HCT116 (cell line): ENCODE data around the gene ITGAV. TPM values are rescaled to one million over a fixed set of nuclear protein-coding genes. Genes with fewer than 3 reads are reported as not detected.
"Not testable (repeated sequence)": the region's sequence is repeated elsewhere in the genome, so short reads cannot be mapped to it uniquely, and the experiment has no call there.

Source experiments
- ATAC-seq: fragments of 200-7000 bp; cut with Tn5 transposase; 2 replicates; pipeline ENCODE4 v1.9.1; 2020; ENCODE audit warnings: mild to moderate bottlenecking, moderate library complexity
- BruUV-seq: library from RNA; stranded (reverse); fragments of 400-500 nt; replicated peaks from 2 replicates; lab custom pipeline; 2021; lab: Mats Ljungman, UMichigan
- CTCF ChIA-PET: fragments of 300-600 bp; sonication (Branson Sonifier 250); formaldehyde crosslinking; loops from one replicate; lab custom pipeline; 2021; ENCODE audit warnings: antibody characterized with exemption; lab: Charles Lee
- POLR2A ChIA-PET: fragments of 300-600, 350-600 bp; sonication (Branson Sonifier 250); formaldehyde crosslinking; loops from one replicate; lab custom pipeline; 2021; ENCODE audit warnings: antibody characterized with exemption; lab: Charles Lee
- RAD21 ChIA-PET, 2 experiments: fragments of 300-600 bp; sonication (Branson Sonifier 250); formaldehyde crosslinking; loops; one replicate each; lab custom pipeline; 2023; ENCODE audit warnings: low total read pairs in 2 of 2; ENCODE audit not compliant: uncharacterized antibody in 2 of 2, unreplicated experiment in 2 of 2, low non-redundant PET in 1 of 2; lab: Charles Lee
- DNase-seq: peaks from one replicate; pipeline ENCODE4 v3.0.0-alpha.2; 2010; ENCODE audit warnings: low read depth, low spot score
- H2AFZ ChIP-seq: fragments of 200-600 bp; shearing (Covaris generic), sonication (generic); 2 replicates; pipeline ENCODE4 v1.6.1; 2017; ENCODE audit warnings: low read depth, mixed run types, mixed read lengths, antibody characterized with exemption, low read length; ENCODE audit not compliant: poor library complexity, severe bottlenecking
- H3K27ac ChIP-seq: 2 replicates; pipeline ENCODE4 v1.5.1; 2012; ENCODE audit warnings: low read depth, low read length
- H3K27me3 ChIP-seq: fragments of 200-600 bp; sonication (generic); 2 replicates; pipeline ENCODE4 v1.6.1; 2016; ENCODE audit warnings: mixed run types, low read length, mixed read lengths; ENCODE audit not compliant: insufficient read depth
- H3K36me3 ChIP-seq, 2 experiments: fragments of 200-500 bp in 1 of 2; fragments of 200-600 bp in 1 of 2; sonication (Bioruptor generic) in 1 of 2; sonication (generic) in 1 of 2; 2 replicates each; pipeline versions ENCODE4 v1.5.1 to v1.6.1; 2014 to 2016; ENCODE audit warnings: low read length in 2 of 2, inconsistent platforms in 1 of 2, mixed read lengths in 1 of 2, mixed run types in 1 of 2; ENCODE audit not compliant: insufficient read depth in 2 of 2, control insufficient read depth in 1 of 2
- H3K4me1 ChIP-seq, 2 experiments: fragments of 200-600 bp in 1 of 2; sonication (generic) in 1 of 2; 2 replicates each; pipeline versions ENCODE4 v1.5.1 to v1.6.1; 2012 to 2017; ENCODE audit warnings: low read length in 2 of 2, inconsistent platforms in 1 of 2, mild to moderate bottlenecking in 1 of 2, mixed read lengths in 1 of 2, mixed run types in 1 of 2, moderate library complexity in 1 of 2; ENCODE audit not compliant: insufficient read depth in 2 of 2, control insufficient read depth in 1 of 2
- H3K4me2 ChIP-seq: fragments of 200-600 bp; sonication (generic); 2 replicates; pipeline ENCODE4 v1.6.1; 2017; ENCODE audit warnings: mixed run types, low read length, mixed read lengths
- H3K4me3 ChIP-seq, 2 experiments: fragments of 200-600 bp in 1 of 2; sonication (generic) in 1 of 2; replicated peaks in 1 of 2; 2 replicates each; pipeline ENCODE4 v1.5.1; 2011 to 2016; ENCODE audit warnings: low read length in 2 of 2, control low read depth in 1 of 2, low read depth in 1 of 2, mild to moderate bottlenecking in 1 of 2, mixed read lengths in 1 of 2, mixed run types in 1 of 2
- H3K79me2 ChIP-seq: fragments of 200-600 bp; sonication (generic); 2 replicates; pipeline ENCODE4 v1.6.1; 2017; ENCODE audit warnings: mild to moderate bottlenecking, mixed run types, low read length, moderate library complexity, mixed read lengths; ENCODE audit not compliant: insufficient read depth
- H3K9ac ChIP-seq: fragments of 200-600 bp; sonication (generic); 2 replicates; pipeline ENCODE4 v1.6.1; 2016; ENCODE audit warnings: low read length, mixed read lengths
- H3K9me2 ChIP-seq: fragments of 200-600 bp; sonication (generic), shearing (Covaris generic); 2 replicates; pipeline ENCODE4 v1.6.1; 2017; ENCODE audit warnings: mixed run types, mild to moderate bottlenecking, moderate library complexity; ENCODE audit not compliant: insufficient read depth
- H3K9me3 ChIP-seq, 2 experiments: fragments of 200-500 bp in 1 of 2; fragments of 200-600 bp in 1 of 2; sonication (Bioruptor generic) in 1 of 2; sonication (generic) in 1 of 2; 2 replicates each; pipeline ENCODE4 v1.6.1; 2014 to 2017; ENCODE audit warnings: low read length in 2 of 2, mixed read lengths in 2 of 2, inconsistent platforms in 1 of 2, low read depth in 1 of 2, mild to moderate bottlenecking in 1 of 2, mixed run types in 1 of 2, moderate library complexity in 1 of 2; ENCODE audit not compliant: control insufficient read depth in 1 of 2, insufficient read depth in 1 of 2
- H4K20me1 ChIP-seq: fragments of 200-600 bp; sonication (generic), shearing (Covaris generic); 2 replicates; pipeline ENCODE4 v1.6.1; 2017; ENCODE audit warnings: mixed run types, mild to moderate bottlenecking, moderate library complexity; ENCODE audit not compliant: insufficient read depth
- CEBPB ChIP-seq: IDR thresholded peaks from 2 replicates; pipeline ENCODE4 v1.6.1; 2012; ENCODE audit warnings: low read depth
- EGR1 ChIP-seq: IDR thresholded peaks from 2 replicates; pipeline ENCODE4 v1.6.1; 2012; ENCODE audit warnings: low read depth
- FOSL1 ChIP-seq: IDR thresholded peaks from 2 replicates; pipeline ENCODE4 v1.6.1; 2012; ENCODE audit warnings: low read depth
- MAX ChIP-seq: IDR thresholded peaks from 2 replicates; pipeline ENCODE4 v1.6.1; 2012
- POLR2AphosphoS5 ChIP-seq: IDR thresholded peaks from 2 replicates; pipeline ENCODE4 v1.6.1; 2011; ENCODE audit warnings: mild to moderate bottlenecking, low read depth, low read length, moderate library complexity
- TCF7L2 ChIP-seq: IDR thresholded peaks from 2 replicates; pipeline ENCODE4 v1.7.0; 2011; ENCODE audit warnings: borderline replicate concordance, inconsistent platforms; ENCODE audit not compliant: insufficient read depth, insufficient read length; ENCODE audit errors: extremely low read depth
- ZNF274 ChIP-seq: fragments of 200-500 bp; sonication (Bioruptor generic); IDR thresholded peaks from 2 replicates; pipeline ENCODE4 v1.6.1; 2014; ENCODE audit warnings: mild to moderate bottlenecking, low read depth, low read length, inconsistent platforms
- intact Hi-C: fragments of 100-400 bp; cut with micrococcal nuclease; formaldehyde crosslinking; loops from 2 replicates; pipeline ENCODE4 v1.10.0; 2022
- total RNA-seq: library from RNA; stranded (reverse); gene quantifications from one replicate; pipeline ENCODE4 v1.2.1, GENCODE V29; 2021; ENCODE audit not compliant: unreplicated experiment

Gene ITGAV
- total RNA-seq, 1 experiment from 2014 or later = 36.3 TPM

GRCh38 chr2:186568600-186568999 is 21.3 kb upstream of the ITGAV start:
- H3K9me2 ChIP-seq, ATAC-seq, H4K20me1 ChIP-seq, RAD21 ChIA-PET, H3K27me3 ChIP-seq, DNase-seq, H3K9ac ChIP-seq, POLR2A ChIA-PET, H3K9me3 ChIP-seq, H2AFZ ChIP-seq, H3K27ac ChIP-seq, H3K4me3 ChIP-seq, CTCF ChIA-PET, H3K4me2 ChIP-seq, H3K36me3 ChIP-seq, intact Hi-C loops, H3K79me2 ChIP-seq, BruUV-seq: not testable (repeated sequence)
- H3K4me1 ChIP-seq = peaks cover 28 to 33% of the 10 kb centered on the region in 2 experiments

- H4K20me1 ChIP-seq, H3K4me3 ChIP-seq, DNase-seq, H3K4me2 ChIP-seq, H3K9me3 ChIP-seq, intact Hi-C loops, H3K27ac ChIP-seq, H3K9ac ChIP-seq, BruUV-seq, H3K79me2 ChIP-seq, ATAC-seq, H3K36me3 ChIP-seq, CTCF ChIA-PET, H2AFZ ChIP-seq, POLR2A ChIA-PET, RAD21 ChIA-PET, H3K27me3 ChIP-seq, H3K9me2 ChIP-seq: not testable (repeated sequence)
- H3K4me1 ChIP-seq = peaks cover 28 to 33% of the 10 kb centered on the region in 2 experiments
Observed at GRCh38 chr2:186569127-186569526, 20.7 kb upstream of the ITGAV start.

- no peaks in the 10 kb centered on the region for H3K27me3 ChIP-seq
- H3K4me2 ChIP-seq = peak overlapping the region; percentile 52
- TF ChIP-seq FOSL1 = no peak
- no peak for TF ChIP-seq EGR1
- no peak for TF ChIP-seq MAX
- TF ChIP-seq POLR2AphosphoS5 = no peak
- TF ChIP-seq TCF7L2 = no peak
- TF ChIP-seq CEBPB = no peak
- no peak for TF ChIP-seq ZNF274
- no peak overlapping the region for H3K9ac ChIP-seq
- H3K9me3 ChIP-seq = no peaks in the 10 kb centered on the region
- ATAC-seq = peak; percentile 49
- DNase-seq = no peak
- H3K4me1 ChIP-seq = peaks cover 28 to 36% of the 10 kb centered on the region in 2 experiments
- H4K20me1 ChIP-seq = no peaks in the 10 kb centered on the region
- peak overlapping the region; percentile 14; the same call in 1 of the 2 replicates for H3K27ac ChIP-seq
- POLR2A ChIA-PET = interaction anchor here (2.8 kb wide), 1 partner anchor 20 kb away, joined by 10 read pairs; the partner anchor contains the start of gene ITGAV
- CTCF ChIA-PET = interaction anchor here (0.6 kb wide), 1 partner anchor 55 kb away, joined by 3 read pairs; no protein-coding TSS in a partner anchor
- RAD21 ChIA-PET = no interaction called here
- H3K79me2 ChIP-seq = no peaks in the 10 kb centered on the region
- H3K4me3 ChIP-seq = no peak overlapping the region
- H3K36me3 ChIP-seq = no peaks in the 10 kb centered on the region
- BruUV-seq = no TSS peak
- H3K9me2 ChIP-seq = no peaks in the 10 kb centered on the region
- intact Hi-C loops = no loop called here
- H2AFZ ChIP-seq = peak overlapping the region; percentile 63
Observed at GRCh38 chr2:186569897-186570296, 20.0 kb upstream of the ITGAV start.
